Fibroblast of lung (primary cell): ENCODE data around the gene TKT. TPM values are rescaled to one million over a fixed set of nuclear protein-coding genes. Genes with fewer than 3 reads are reported as not detected.

Source experiments
- DNase-seq, 2 donors: peaks; one replicate each; pipeline versions ENCODE4 v3.0.0 to v3.0.0-alpha.2; 2010; ENCODE audit warnings: low read depth in 2 of 2
- H2AFZ ChIP-seq: 2 replicates; pipeline ENCODE4 v1.5.1; 2012; ENCODE audit warnings: low read length, control low read depth, inconsistent platforms
- H3K27ac ChIP-seq: 2 replicates; pipeline ENCODE4 v1.5.1; 2011; ENCODE audit warnings: low read length, control low read depth; ENCODE audit not compliant: insufficient read depth
- H3K27me3 ChIP-seq: 2 replicates; pipeline ENCODE4 v1.5.1; 2011; ENCODE audit warnings: mild to moderate bottlenecking, low read length; ENCODE audit not compliant: control insufficient read depth, insufficient read depth
- H3K36me3 ChIP-seq: 2 replicates; pipeline ENCODE4 v1.5.1; 2011; ENCODE audit warnings: low read length; ENCODE audit not compliant: control insufficient read depth, insufficient read depth
- H3K4me1 ChIP-seq: 2 replicates; pipeline ENCODE4 v1.5.1; 2011; ENCODE audit warnings: low read length; ENCODE audit not compliant: control insufficient read depth, insufficient read depth; ENCODE audit errors: extremely low read depth
- H3K4me2 ChIP-seq: 2 replicates; pipeline ENCODE4 v1.5.1; 2011; ENCODE audit warnings: low read length, control low read depth; ENCODE audit not compliant: insufficient read depth; ENCODE audit errors: extremely low read depth
- H3K4me3 ChIP-seq, 4 experiments: fragments of 200-600 bp in 1 of 4; sonication (generic) in 1 of 4; replicated peaks in 1 of 4; 2 replicates each; pipeline ENCODE4 v1.5.1; 2011 to 2016; ENCODE audit warnings: low read length in 4 of 4, low read depth in 3 of 4, mild to moderate bottlenecking in 3 of 4, control low read depth in 2 of 4, inconsistent platforms in 1 of 4, mixed read lengths in 1 of 4; ENCODE audit not compliant: insufficient read depth in 1 of 4; ENCODE audit errors: control extremely low read depth in 1 of 4
- H3K79me2 ChIP-seq: 2 replicates; pipeline ENCODE4 v1.5.1; 2012; ENCODE audit warnings: mild to moderate bottlenecking, low read length, inconsistent platforms; ENCODE audit not compliant: control insufficient read depth, insufficient read depth
- H3K9ac ChIP-seq: 2 replicates; pipeline ENCODE4 v1.5.1; 2011; ENCODE audit warnings: mild to moderate bottlenecking, low read length, control low read depth; ENCODE audit not compliant: insufficient read depth
- H3K9me3 ChIP-seq: 2 replicates; pipeline ENCODE4 v1.5.1; 2012; ENCODE audit warnings: low read depth, low read length; ENCODE audit not compliant: control insufficient read depth, insufficient read depth
- H4K20me1 ChIP-seq: 2 replicates; pipeline ENCODE4 v1.5.1; 2011; ENCODE audit warnings: low read length; ENCODE audit not compliant: control insufficient read depth, insufficient read depth; ENCODE audit errors: extremely low read depth
- EZH2 ChIP-seq: IDR thresholded peaks from 2 replicates; pipeline ENCODE4 v1.5.1; 2012; ENCODE audit warnings: low read length, control low read depth, mild to moderate bottlenecking; ENCODE audit errors: missing control alignments
- polyA plus RNA-seq, 2 donors: library from polyadenylated mRNA; depleted of rRNA in 1 of 2; stranded (reverse) in 1 of 2; unstranded in 1 of 2; fragments of >200 nt; gene quantifications; 2 replicates each; pipeline ENCODE4 v1.2.1, GENCODE V29; 2011 to 2012; ENCODE audit warnings: missing spikeins in 1 of 2
- total RNA-seq: library from RNA; depleted of rRNA; stranded (reverse); fragments of >200 nt; gene quantifications from 2 replicates; pipeline ENCODE4 v1.2.1, GENCODE V29; 2014
- TF ChIP-seq, protein P1 (sequence below), 2 donors: IDR thresholded peaks in 1 of 2; conservative IDR thresholded peaks in 1 of 2; 1 replicate in 1 of 2; 2 replicates in 1 of 2; pipeline ENCODE4 v1.5.1; 2011 to 2012; ENCODE audit warnings: low read length in 2 of 2, control low read depth in 1 of 2, inconsistent platforms in 1 of 2, low read depth in 1 of 2, mild to moderate bottlenecking in 1 of 2

The TKT gene
- total and polyA plus RNA-seq, 2 donors (not counting 1 experiment from before 2014, with no cell fraction given): 163 to 810 TPM

DNA sequence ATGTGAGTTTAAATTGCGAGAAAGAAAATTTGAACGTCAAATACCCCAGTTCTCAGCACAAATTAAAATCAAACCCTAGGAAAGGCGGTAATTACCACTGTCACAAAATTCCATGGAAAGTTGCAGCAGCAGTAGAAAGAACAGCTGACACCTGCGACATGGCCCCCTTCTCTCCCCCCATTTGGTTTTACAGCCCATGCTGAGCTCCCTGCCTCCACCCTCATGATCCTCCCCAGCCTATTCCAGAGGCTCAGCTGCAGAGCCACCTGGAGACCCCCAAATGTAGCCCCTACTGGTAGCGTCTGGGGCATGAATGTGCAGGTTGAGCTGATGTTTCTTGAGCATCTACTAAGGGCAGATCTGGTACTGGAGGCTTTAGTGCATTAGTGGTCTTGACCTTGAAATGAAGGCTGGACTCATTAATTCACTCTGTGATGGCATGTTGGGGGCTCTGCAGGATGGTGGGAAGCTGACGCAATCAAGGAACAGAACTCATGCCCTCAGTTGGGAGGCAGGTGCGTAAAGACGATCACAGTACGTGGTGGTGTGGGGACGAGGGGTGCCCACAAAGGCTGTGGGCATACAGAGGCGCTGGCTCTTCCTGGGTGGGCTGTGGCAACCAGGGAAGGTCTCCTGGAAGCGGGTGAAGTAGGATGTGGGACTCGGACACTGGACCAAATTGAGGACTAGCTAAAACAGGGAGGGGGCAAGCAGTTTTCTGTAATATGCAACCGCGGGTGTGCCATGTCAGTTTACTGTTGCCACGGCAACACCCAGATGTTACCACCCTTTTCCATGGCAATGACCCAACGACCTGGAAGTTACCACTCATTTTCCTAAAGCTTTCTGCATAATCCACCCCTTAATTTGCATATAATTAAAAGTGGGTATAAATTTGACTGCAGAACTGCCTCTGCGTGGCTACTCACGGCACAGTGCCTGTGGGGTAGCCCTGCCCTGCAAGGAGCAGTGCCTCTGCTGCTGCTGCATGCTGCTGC, 55.0 kb downstream of the TKT start:
- Histone ChIP-seq H3K4me1 (no peaks in the 10 kb centered on the region), H3K27ac (no peak overlapping the region), H3K9me3 (no peaks in the 10 kb centered on the region), H3K4me2 (no peak overlapping the region), H3K36me3 (no peaks in the 10 kb centered on the region), H3K4me3 (no peak overlapping the region), H4K20me1 (no peaks in the 10 kb centered on the region), H3K27me3 (no peaks in the 10 kb centered on the region), H2AFZ (no peak overlapping the region), H3K79me2 (no peaks in the 10 kb centered on the region), H3K9ac (no peak overlapping the region)
- DNase-seq: no peak
- TF ChIP-seq, protein P1, sequence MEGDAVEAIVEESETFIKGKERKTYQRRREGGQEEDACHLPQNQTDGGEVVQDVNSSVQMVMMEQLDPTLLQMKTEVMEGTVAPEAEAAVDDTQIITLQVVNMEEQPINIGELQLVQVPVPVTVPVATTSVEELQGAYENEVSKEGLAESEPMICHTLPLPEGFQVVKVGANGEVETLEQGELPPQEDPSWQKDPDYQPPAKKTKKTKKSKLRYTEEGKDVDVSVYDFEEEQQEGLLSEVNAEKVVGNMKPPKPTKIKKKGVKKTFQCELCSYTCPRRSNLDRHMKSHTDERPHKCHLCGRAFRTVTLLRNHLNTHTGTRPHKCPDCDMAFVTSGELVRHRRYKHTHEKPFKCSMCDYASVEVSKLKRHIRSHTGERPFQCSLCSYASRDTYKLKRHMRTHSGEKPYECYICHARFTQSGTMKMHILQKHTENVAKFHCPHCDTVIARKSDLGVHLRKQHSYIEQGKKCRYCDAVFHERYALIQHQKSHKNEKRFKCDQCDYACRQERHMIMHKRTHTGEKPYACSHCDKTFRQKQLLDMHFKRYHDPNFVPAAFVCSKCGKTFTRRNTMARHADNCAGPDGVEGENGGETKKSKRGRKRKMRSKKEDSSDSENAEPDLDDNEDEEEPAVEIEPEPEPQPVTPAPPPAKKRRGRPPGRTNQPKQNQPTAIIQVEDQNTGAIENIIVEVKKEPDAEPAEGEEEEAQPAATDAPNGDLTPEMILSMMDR (conservative IDR thresholded peaks at IDR 0.05 in 1 of 2, IDR thresholded peaks at IDR 0.05 in 1 of 2; ENCODE audit: low read depth in 1 of 2, low read length in 2 of 2): no peak
- TF ChIP-seq EZH2: no peak

DNA sequence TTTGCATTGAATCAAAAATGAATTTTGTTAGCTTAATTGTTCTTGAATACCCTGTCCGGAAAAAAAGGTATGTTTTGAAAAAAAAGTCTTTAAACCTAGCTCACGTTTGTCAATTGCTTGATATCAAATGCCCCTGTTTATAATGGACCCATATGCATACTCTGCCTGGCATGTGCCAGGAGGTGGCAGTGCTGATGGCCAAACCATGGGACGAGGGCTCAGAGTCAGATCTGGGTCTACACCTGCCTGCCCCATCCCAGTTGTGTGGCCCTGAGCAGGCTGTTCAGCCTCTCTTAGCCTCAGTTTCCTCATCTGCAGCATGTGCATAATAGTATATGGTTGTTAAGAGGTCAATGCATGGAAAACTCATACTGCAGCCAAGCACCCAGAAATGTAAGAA, 56.0 kb downstream of the TKT start:
- Histone ChIP-seq H3K79me2 (no peaks in the 10 kb centered on the region), H3K27ac (no peak overlapping the region), H3K27me3 (no peaks in the 10 kb centered on the region), H3K4me3 (no peak overlapping the region), H4K20me1 (no peaks in the 10 kb centered on the region), H3K36me3 (no peaks in the 10 kb centered on the region), H2AFZ (no peak overlapping the region), H3K9me3 (no peaks in the 10 kb centered on the region), H3K4me1 (peaks cover 3% of the 10 kb centered on the region), H3K9ac (no peak overlapping the region), H3K4me2 (no peak overlapping the region)
- DNase-seq: no peak
- TF ChIP-seq, protein P1 (conservative IDR thresholded peaks at IDR 0.05 in 1 of 2, IDR thresholded peaks at IDR 0.05 in 1 of 2; ENCODE audit: low read depth in 1 of 2, low read length in 2 of 2): no peak
- TF ChIP-seq EZH2: no peak

- Histone ChIP-seq H4K20me1 (no peaks in the 10 kb centered on the region), H3K36me3 (no peaks in the 10 kb centered on the region), H3K27ac (no peak overlapping the region), H3K4me1 (peaks cover 9% of the 10 kb centered on the region), H2AFZ (no peak overlapping the region), H3K4me2 (no peak overlapping the region), H3K27me3 (no peaks in the 10 kb centered on the region), H3K9me3 (no peaks in the 10 kb centered on the region), H3K9ac (no peak overlapping the region), H3K79me2 (no peaks in the 10 kb centered on the region), H3K4me3 (no peak overlapping the region)
- TF ChIP-seq, protein P1 (conservative IDR thresholded peaks at IDR 0.05 in 1 of 2, IDR thresholded peaks at IDR 0.05 in 1 of 2; ENCODE audit: low read depth in 1 of 2, low read length in 2 of 2): no peak
- TF ChIP-seq EZH2: no peak
- no peak for DNase-seq
These were observed 56.8 kb downstream of the TKT start for GRCh38 chr3:53198996-53199395.
